HepG2 (cell line): ENCODE measurements around the gene ETS2. TPM values are rescaled to one million over a fixed set of nuclear protein-coding genes. Genes with fewer than 3 reads are reported as not detected.

Source experiments
- ATAC-seq: fragments of 200-7000 bp; cut with Tn5 transposase; 3 replicates; pipeline ENCODE4 v1.9.1; 2020; ENCODE audit warnings: mild to moderate bottlenecking, moderate library complexity
- BruUV-seq: library from RNA; stranded (reverse); fragments of 400-500 nt; replicated peaks from 2 replicates; lab custom pipeline; 2021; lab: Mats Ljungman, UMichigan
- CTCF ChIA-PET: fragments of 300-600 bp; formaldehyde crosslinking; extraction: SDS; loops from one replicate; lab custom pipeline; 2021; ENCODE audit warnings: low total read pairs, inconsistent platforms, low intra/inter-chr PET ratio; lab: Yijun Ruan, JAX
- POLR2A ChIA-PET: fragments of 350-600 bp; sonication (Branson Sonifier 250); formaldehyde crosslinking; loops from one replicate; lab custom pipeline; 2020; ENCODE audit warnings: antibody characterized with exemption, inconsistent platforms; lab: Yijun Ruan, JAX
- DNase-seq: peaks from one replicate; pipeline ENCODE4 v3.0.0-alpha.2; 2015; ENCODE audit warnings: low spot score
- FAIRE-seq: peaks from 3 replicates; lab custom pipeline; 2011; peaks lifted over from hg19 to GRCh38; lab: Jason Lieb, UNC
- H2AFZ ChIP-seq: one replicate; pipeline ENCODE4 v1.6.1; 2011; ENCODE audit warnings: low read length, inconsistent platforms
- H3K27ac ChIP-seq: fragments of 300-600 bp; 3 replicates; pipeline ENCODE4 v1.8.0; 2011; ENCODE audit warnings: mixed run types, mild to moderate bottlenecking, mixed read lengths, low read length, inconsistent platforms; ENCODE audit not compliant: insufficient read depth; ENCODE audit errors: extremely low read length
- H3K27me3 ChIP-seq, 2 experiments: fragments of 200-600 bp in 1 of 2; 2 replicates in 1 of 2; 3 replicates in 1 of 2; pipeline versions ENCODE4 v1.6.0 to v1.8.0; 2011; ENCODE audit warnings: low read length in 2 of 2, mild to moderate bottlenecking in 2 of 2, moderate library complexity in 2 of 2, inconsistent platforms in 1 of 2; ENCODE audit not compliant: insufficient read depth in 2 of 2, control insufficient read depth in 1 of 2
- H3K36me3 ChIP-seq, 2 experiments: fragments of 200-600 bp in 1 of 2; replicated peaks in 1 of 2; 2 replicates in 1 of 2; 3 replicates in 1 of 2; pipeline versions ENCODE4 v1.5.1 to v1.8.0; 2011; ENCODE audit warnings: low read length in 2 of 2, inconsistent platforms in 1 of 2; ENCODE audit not compliant: insufficient read depth in 2 of 2, control insufficient read depth in 1 of 2
- H3K4me1 ChIP-seq: 2 replicates; pipeline ENCODE4 v1.5.1; 2012; ENCODE audit warnings: low read length, inconsistent platforms; ENCODE audit not compliant: insufficient read depth
- H3K4me2 ChIP-seq: 2 replicates; pipeline ENCODE4 v1.6.0; 2011; ENCODE audit warnings: low read depth, low read length, inconsistent platforms
- H3K4me3 ChIP-seq, 3 experiments: fragments of 200-600 bp in 1 of 3; sonication (generic), shearing (Covaris generic) in 1 of 3; replicated peaks in 1 of 3; 2 replicates each; pipeline ENCODE4 v1.5.1; 2011 to 2016; ENCODE audit warnings: low read length in 3 of 3, inconsistent platforms in 2 of 3, low read depth in 2 of 3, mild to moderate bottlenecking in 2 of 3, control low read depth in 1 of 3, mixed read lengths in 1 of 3; ENCODE audit not compliant: insufficient read depth in 1 of 3
- H3K79me2 ChIP-seq: one replicate; pipeline ENCODE4 v1.6.1; 2011; ENCODE audit warnings: low read length, inconsistent platforms; ENCODE audit not compliant: insufficient read depth
- H3K9ac ChIP-seq: 2 replicates; pipeline ENCODE4 v1.6.0; 2011; ENCODE audit warnings: mild to moderate bottlenecking, low read depth, low read length, inconsistent platforms; ENCODE audit not compliant: insufficient read depth
- H3K9me3 ChIP-seq: 2 replicates; pipeline ENCODE4 v1.5.1; 2012; ENCODE audit warnings: mild to moderate bottlenecking, low read length
- H4K20me1 ChIP-seq: 2 replicates; pipeline ENCODE4 v1.6.0; 2011; ENCODE audit warnings: inconsistent platforms, mild to moderate bottlenecking, low read length, moderate library complexity; ENCODE audit not compliant: insufficient read depth
- HOXA3 ChIP-seq: sonication (generic); formaldehyde crosslinking; IDR thresholded peaks from 2 replicates; pipeline ENCODE4 v1.5.0; 2020; ENCODE audit warnings: missing genetic modification reagents
- PHF5A ChIP-seq: IDR thresholded peaks from one replicate; pipeline ENCODE4 v1.6.1; 2018; ENCODE audit warnings: low read depth, missing genetic modification reagents; ENCODE audit not compliant: unreplicated experiment
- POLR2A ChIP-seq, 2 experiments: IDR thresholded peaks; 2 replicates each; pipeline ENCODE4 v1.6.1; 2011; ENCODE audit warnings: low read depth in 2 of 2, low read length in 2 of 2, mild to moderate bottlenecking in 1 of 2, moderate library complexity in 1 of 2; ENCODE audit not compliant: insufficient read depth in 1 of 2
- POLR2G ChIP-seq: fragments of 200-400 bp; formaldehyde crosslinking; IDR thresholded peaks from 2 replicates; pipeline ENCODE4 v1.6.1; 2018; ENCODE audit warnings: mild to moderate bottlenecking, low read depth, low read length, moderate library complexity
- RBFOX2 ChIP-seq: fragments of 200-400 bp; formaldehyde crosslinking; IDR thresholded peaks from 2 replicates; pipeline ENCODE4 v1.6.1; 2017; ENCODE audit warnings: low read depth, mild to moderate bottlenecking, low read length
- SAP130 ChIP-seq: IDR thresholded peaks from 2 replicates; pipeline ENCODE4 v1.6.1; 2016; ENCODE audit warnings: low read depth
- SMC3 ChIP-seq: IDR thresholded peaks from 2 replicates; pipeline ENCODE4 v1.6.1; 2011; ENCODE audit warnings: low read length, improper control_type of control experiment
- ZBTB4 ChIP-seq: sonication (generic); formaldehyde crosslinking; IDR thresholded peaks from 2 replicates; pipeline ENCODE4 v1.4.0; 2020; ENCODE audit warnings: missing genetic modification reagents, mild to moderate bottlenecking, borderline replicate concordance
- ZNF136 ChIP-seq: sonication (generic); formaldehyde crosslinking; IDR thresholded peaks from 2 replicates; pipeline ENCODE4 v1.8.1; 2022; ENCODE audit warnings: low read depth, mild to moderate bottlenecking, moderate library complexity, missing genetic modification reagents
- ZNF558 ChIP-seq: sonication (generic); formaldehyde crosslinking; IDR thresholded peaks from 2 replicates; pipeline ENCODE4 v1.9.0; 2022; ENCODE audit warnings: mild to moderate bottlenecking, missing genetic modification reagents, borderline replicate concordance
- ZNF644 ChIP-seq: IDR thresholded peaks from 2 replicates; pipeline ENCODE4 v1.6.1; 2016; ENCODE audit warnings: low read depth
- ZNF687 ChIP-seq: sonication (generic); formaldehyde crosslinking; IDR thresholded peaks from 2 replicates; pipeline ENCODE4 v1.5.1; 2020; ENCODE audit warnings: mild to moderate bottlenecking, missing genetic modification reagents, moderate library complexity
- WGBS: methylation state at CpG from one replicate; pipeline ENCODE4 v1.1.6; 2017; ENCODE audit warnings: low lambda C conversion rate; 5-methylcytosine and 5-hydroxymethylcytosine counted together
- in situ Hi-C: cut with HindIII; loops from 2 replicates; pipeline ENCODE4 v1.10.0; 2017; ENCODE audit warnings: low pct_unique_long_range_greater_than_20kb; ENCODE audit not compliant: extremely low pct_ligation_motif_present
- intact Hi-C: fragments of 100-400 bp; cut with micrococcal nuclease; formaldehyde crosslinking; loops from one replicate; pipeline ENCODE4 v1.10.0; 2022; ENCODE audit not compliant: unreplicated experiment
- polyA plus RNA-seq, 8 experiments: library from polyadenylated mRNA; depleted of rRNA in 3 of 8; stranded (reverse) in 7 of 8; unstranded in 1 of 8; fragments of >200 nt; fragmentation: Illumina TruSeq in 4 of 8; extraction: Trizol in 4 of 8; gene quantifications; 2 replicates each; pipeline versions ENCODE4 v1.2.1 to v1.2.3, GENCODE V29; 2011 to 2016; ENCODE audit warnings: low read depth in 4 of 8, missing spikeins in 1 of 8, mixed read lengths in 1 of 8; ENCODE audit not compliant: insufficient read depth in 1 of 8
- total RNA-seq, 5 experiments: library from RNA; depleted of rRNA; stranded (reverse); fragments of >200 nt; fragmentation: Illumina TruSeq; extraction: Trizol; gene quantifications; 2 replicates each; pipeline ENCODE4 v1.2.3, GENCODE V29; 2016; ENCODE audit warnings: low read depth in 1 of 5
- TF ChIP-seq, protein P1 (sequence below): sonication (generic); formaldehyde crosslinking; IDR thresholded peaks from 2 replicates; pipeline ENCODE4 v1.5.1; 2020; ENCODE audit warnings: missing genetic modification reagents, mild to moderate bottlenecking, borderline replicate concordance

The ETS2 gene
- total and polyA plus RNA-seq, 2 of the 13 experiments (the other 11 are each of a cell fraction or from before 2014, with no cell fraction given), result 24.6 to 64.4 TPM

DNA sequence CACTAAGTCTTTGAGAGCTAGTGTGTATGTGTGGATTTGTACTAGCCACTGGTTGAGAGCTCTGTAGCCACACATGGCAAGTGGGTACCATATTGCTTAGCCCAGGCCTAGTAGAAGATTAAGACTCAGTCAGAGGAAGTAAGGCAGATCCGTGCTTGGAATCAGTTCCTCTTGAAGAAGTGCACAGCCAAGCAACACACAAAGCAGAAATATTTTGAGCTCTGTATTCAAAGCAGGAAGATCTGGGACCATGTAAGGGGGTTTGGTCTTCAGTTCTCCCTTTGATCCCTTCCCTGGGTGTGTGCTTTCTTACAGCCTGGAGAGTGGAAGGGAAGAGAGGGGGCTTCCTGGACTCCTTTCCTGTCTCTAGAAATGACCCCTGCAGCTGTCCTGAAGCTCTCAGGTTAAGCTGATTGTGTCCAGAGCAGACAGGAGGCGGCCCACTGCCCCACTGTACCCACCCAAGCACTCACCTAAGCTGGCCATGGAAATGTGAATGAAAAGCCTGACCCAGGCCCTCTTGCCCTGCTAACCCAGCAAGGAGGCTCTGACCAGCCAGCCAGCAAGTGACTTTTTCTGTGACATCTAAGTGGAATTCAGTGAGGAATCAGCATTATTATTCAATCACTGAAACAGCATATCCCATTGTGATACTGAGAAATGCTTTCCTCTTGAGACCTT lies 3.6 kb downstream of the ETS2 start:
- 64% methylated on average over 2 of the region's 2 CpGs for whole genome bisulfite sequencing
- ATAC-seq, result no peak
- Histone ChIP-seq H3K9ac (peak overlapping the region; percentile 97), H2AFZ (no peak overlapping the region), H3K79me2 (peaks cover 75% of the 10 kb centered on the region), H3K9me3 (no peaks in the 10 kb centered on the region), H3K4me1 (peaks cover 76% of the 10 kb centered on the region), H4K20me1 (peaks cover 53% of the 10 kb centered on the region), H3K36me3 (peaks cover 16 to 51% of the 10 kb centered on the region in 2 experiments), H3K4me2 (peak overlapping the region; percentile 85), H3K27me3 (no peaks in the 10 kb centered on the region; a peak in 1 of 5 replicates), H3K4me3 (peak overlapping the region; percentile 88 to 98 (median 96); a peak in 5 of 6 replicates), H3K27ac (peak overlapping the region; percentile 51)
- no peak for FAIRE-seq
- CTCF ChIA-PET, result no interaction called here
- peak; percentile 13; the same call in 1 of the 2 replicates for TF ChIP-seq SAP130 (CRISPR knock-in tag)
- peak; percentile 39 for TF ChIP-seq RBFOX2
- TF ChIP-seq ZNF558 (CRISPR knock-in tag), result no peak
- TF ChIP-seq ZNF687 (CRISPR knock-in tag), result peak; percentile 33
- TF ChIP-seq ZBTB4 (CRISPR knock-in tag), result no peak
- peak; percentile 48; the same call in 1 of the 2 replicates for TF ChIP-seq POLR2G
- TF ChIP-seq ZNF644, result peak; percentile 52; the same call in 1 of the 2 replicates
- no peak for TF ChIP-seq PHF5A (CRISPR knock-in tag)
- TF ChIP-seq, protein P1, sequence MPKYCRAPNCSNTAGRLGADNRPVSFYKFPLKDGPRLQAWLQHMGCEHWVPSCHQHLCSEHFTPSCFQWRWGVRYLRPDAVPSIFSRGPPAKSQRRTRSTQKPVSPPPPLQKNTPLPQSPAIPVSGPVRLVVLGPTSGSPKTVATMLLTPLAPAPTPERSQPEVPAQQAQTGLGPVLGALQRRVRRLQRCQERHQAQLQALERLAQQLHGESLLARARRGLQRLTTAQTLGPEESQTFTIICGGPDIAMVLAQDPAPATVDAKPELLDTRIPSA, result no peak
- TF ChIP-seq SMC3, result no peak
- no peak for TF ChIP-seq HOXA3
- TF ChIP-seq POLR2A (IDR thresholded peaks at IDR 0.05; ENCODE audit: insufficient read depth in 1 of 2, low read depth in 2 of 2, low read length in 2 of 2), result peak in 1 of 2 experiments; percentile 18; a peak in 2 of 4 replicates
- no peak for TF ChIP-seq ZNF136 (CRISPR knock-in tag)
- BruUV-seq, result no TSS peak
- in situ Hi-C loops, result loop anchor here (10.0 kb wide), 1 partner anchor 315 kb away; no protein-coding TSS in a partner anchor
- no peak for DNase-seq
- intact Hi-C loops, result loop anchor here (5.0 to 10.0 kb wide), 2 partner anchors 223 to 325 kb away; no protein-coding TSS in a partner anchor
- POLR2A ChIA-PET, result interaction anchor here (0.6 to 3.5 kb wide), 7 partner anchors 9 to 275 kb away, joined by 3 to 33 read pairs (median 5); no protein-coding TSS in a partner anchor
